ENCODE results near the gene RPTOR. TPM values are rescaled to one million over a fixed set of nuclear protein-coding genes. Genes with fewer than 3 reads are reported as not detected.

RPTOR gene
- total RNA-seq, 1 experiment from 2014 or later, result 25.1 TPM

- H3K27me3 ChIP-seq (ENCODE audit: insufficient read depth, low read length), result no peaks in the 10 kb centered on the region
- no peak overlapping the region for H2BK12ac ChIP-seq (ENCODE audit: insufficient read length, low read depth, low read length)
- no peak for DNase-seq
- no peak overlapping the region for H3T11ph ChIP-seq (ENCODE audit: low read length)
- no peak overlapping the region for H4K91ac ChIP-seq (ENCODE audit: insufficient read length, low read depth, low read length)
- peak overlapping the region; percentile 25 to 82 (median 35); a peak in 3 of 7 replicates for H3K27ac Mint-ChIP-seq
- H3K4me1 Mint-ChIP-seq, result peaks cover 33 to 40% of the 10 kb centered on the region in 2 experiments
- H3K9me3 Mint-ChIP-seq, result peaks cover 11 to 12% of the 10 kb centered on the region in 2 experiments
- WGBS (ENCODE audit: extremely low coverage, insufficient read length, low lambda C conversion rate), result no CpG with 5 or more reads among the region's 9 CpGs
- H3K36me3 Mint-ChIP-seq (ENCODE audit: insufficient read depth in 1 of 3, low read depth in 3 of 3), result peaks cover 5 to 12% (median 12%) of the 10 kb centered on the region in 3 experiments
- no peak overlapping the region for H3K4me3 Mint-ChIP-seq
- H3K27ac ChIP-seq (ENCODE audit: insufficient read length, low read depth, low read length), result no peak overlapping the region
- no peak overlapping the region for H2BK120ac ChIP-seq (ENCODE audit: low read depth, low read length, poor library complexity, severe bottlenecking)
- H3K9me3 ChIP-seq (ENCODE audit: control insufficient read depth, low read depth, low read length), result no peaks in the 10 kb centered on the region
- H2BK20ac ChIP-seq (ENCODE audit: low read depth, low read length, poor library complexity, severe bottlenecking), result no peak overlapping the region
- H3K14ac ChIP-seq (ENCODE audit: insufficient read depth, low read length), result no peak overlapping the region
- no peak overlapping the region for H3K18ac ChIP-seq (ENCODE audit: insufficient read length, low read depth, low read length)
- TF ChIP-seq, protein P1, sequence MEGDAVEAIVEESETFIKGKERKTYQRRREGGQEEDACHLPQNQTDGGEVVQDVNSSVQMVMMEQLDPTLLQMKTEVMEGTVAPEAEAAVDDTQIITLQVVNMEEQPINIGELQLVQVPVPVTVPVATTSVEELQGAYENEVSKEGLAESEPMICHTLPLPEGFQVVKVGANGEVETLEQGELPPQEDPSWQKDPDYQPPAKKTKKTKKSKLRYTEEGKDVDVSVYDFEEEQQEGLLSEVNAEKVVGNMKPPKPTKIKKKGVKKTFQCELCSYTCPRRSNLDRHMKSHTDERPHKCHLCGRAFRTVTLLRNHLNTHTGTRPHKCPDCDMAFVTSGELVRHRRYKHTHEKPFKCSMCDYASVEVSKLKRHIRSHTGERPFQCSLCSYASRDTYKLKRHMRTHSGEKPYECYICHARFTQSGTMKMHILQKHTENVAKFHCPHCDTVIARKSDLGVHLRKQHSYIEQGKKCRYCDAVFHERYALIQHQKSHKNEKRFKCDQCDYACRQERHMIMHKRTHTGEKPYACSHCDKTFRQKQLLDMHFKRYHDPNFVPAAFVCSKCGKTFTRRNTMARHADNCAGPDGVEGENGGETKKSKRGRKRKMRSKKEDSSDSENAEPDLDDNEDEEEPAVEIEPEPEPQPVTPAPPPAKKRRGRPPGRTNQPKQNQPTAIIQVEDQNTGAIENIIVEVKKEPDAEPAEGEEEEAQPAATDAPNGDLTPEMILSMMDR (conservative IDR thresholded peaks at IDR 0.05), result no peak
- no peak overlapping the region for H4K8ac ChIP-seq (replicated peaks; ENCODE audit: insufficient read length, low read depth, low read length)
- no peak overlapping the region for H3K23ac ChIP-seq (ENCODE audit: insufficient read length, low read depth, low read length)
- H3K79me2 ChIP-seq (ENCODE audit: insufficient read depth, low read length), result peaks cover 4% of the 10 kb centered on the region; the same call in 1 of the 2 replicates
- no peaks in the 10 kb centered on the region for H3K23me2 ChIP-seq (ENCODE audit: insufficient read length, low read depth, low read length, poor library complexity, severe bottlenecking)
- peaks cover 4% of the 10 kb centered on the region for H4K20me1 ChIP-seq (ENCODE audit: control insufficient read depth, insufficient read depth, insufficient read length)
- no peak overlapping the region for H2BK5ac ChIP-seq (ENCODE audit: insufficient read length, low read length)
- H3K4me1 ChIP-seq (ENCODE audit: insufficient read depth, low read length), result no peaks in the 10 kb centered on the region; the same call in 1 of the 2 replicates
- no peak overlapping the region for H3K56ac ChIP-seq (ENCODE audit: insufficient read length, low read depth, low read length)
- no peak overlapping the region for H3K4me2 ChIP-seq (ENCODE audit: insufficient read depth, insufficient read length, low read length)
- H3K4ac ChIP-seq (ENCODE audit: low read depth, low read length), result no peak overlapping the region
- H2BK15ac ChIP-seq (ENCODE audit: low read depth, low read length), result no peak overlapping the region
- no peak overlapping the region for H4K5ac ChIP-seq (ENCODE audit: insufficient read length, low read depth, low read length)
- H2AFZ ChIP-seq (ENCODE audit: low read length), result no peak overlapping the region
- no peaks in the 10 kb centered on the region for H3K79me1 ChIP-seq (ENCODE audit: insufficient read depth, low read depth, low read length, poor library complexity, severe bottlenecking)
- H2AK5ac ChIP-seq (ENCODE audit: insufficient read length, low read length), result no peak overlapping the region
- no peaks in the 10 kb centered on the region for H3K27me3 Mint-ChIP-seq (ENCODE audit: low read depth)
- H3K9ac ChIP-seq (ENCODE audit: extremely low read depth, insufficient read length, low read length), result no peak overlapping the region
These were observed 158.5 kb downstream of the RPTOR start for GRCh38 chr17:80703142-80703478.

Measured in H9 (cell line).